PC-3 (cell line): Measurements from ENCODE around the gene FAM209B. TPM values are rescaled to one million over a fixed set of nuclear protein-coding genes. Genes with fewer than 3 reads are reported as not detected.

Experiments used
- ATAC-seq: fragments of 200-7000 bp; cut with Tn5 transposase; 2 replicates; pipeline ENCODE4 v1.9.1; 2020; ENCODE audit warnings: mild to moderate bottlenecking, moderate library complexity
- BruUV-seq: library from RNA; stranded (reverse); fragments of 400-500 nt; replicated peaks from 2 replicates; lab custom pipeline; 2021; lab: Mats Ljungman, UMichigan
- CTCF ChIA-PET: fragments of 300-600 bp; sonication (Branson Sonifier 250); formaldehyde crosslinking; loops from one replicate; lab custom pipeline; 2022; ENCODE audit warnings: antibody characterized with exemption; lab: Charles Lee
- POLR2A ChIA-PET: fragments of 300-600 bp; sonication (Branson Sonifier 250); formaldehyde crosslinking; loops from one replicate; lab custom pipeline; 2022; ENCODE audit warnings: antibody characterized with exemption; ENCODE audit not compliant: unreplicated experiment; lab: Charles Lee
- DNase-seq: peaks from one replicate; pipeline ENCODE4 v3.0.0-alpha.2; 2015
- H2AFZ ChIP-seq: fragments of 300-600 bp; sonication (generic); 2 replicates; pipeline ENCODE4 v1.6.0; 2016; ENCODE audit warnings: antibody characterized with exemption, low read length
- H3F3A ChIP-seq: fragments of 300-600 bp; sonication (generic); one replicate; pipeline ENCODE4 v1.6.0; 2017; ENCODE audit warnings: antibody characterized with exemption, low read length, control low read depth, mild to moderate bottlenecking; ENCODE audit not compliant: unreplicated experiment
- H3K27ac ChIP-seq: fragments of 300-600 bp; sonication (generic); 2 replicates; pipeline ENCODE4 v1.5.1; 2016; ENCODE audit warnings: mild to moderate bottlenecking, low read length
- H3K27me3 ChIP-seq: fragments of 300-600 bp; sonication (generic); 2 replicates; pipeline ENCODE4 v1.6.1; 2016; ENCODE audit warnings: low read length, mixed read lengths
- H3K36me3 ChIP-seq: fragments of 300-600 bp; sonication (generic); 2 replicates; pipeline ENCODE4 v1.6.1; 2016; ENCODE audit warnings: low read depth, mixed run types, low read length, mixed read lengths
- H3K4me1 ChIP-seq: fragments of 300-600 bp; sonication (generic); 2 replicates; pipeline ENCODE4 v1.5.1; 2016; ENCODE audit warnings: low read length; ENCODE audit not compliant: insufficient read depth
- H3K4me2 ChIP-seq: fragments of 300-600 bp; sonication (generic); 2 replicates; pipeline ENCODE4 v1.6.0; 2016; ENCODE audit warnings: low read length
- H3K4me3 ChIP-seq: fragments of 300-600 bp; sonication (generic); 2 replicates; pipeline ENCODE4 v1.5.1; 2016; ENCODE audit warnings: mild to moderate bottlenecking, low read length, mixed read lengths
- H3K79me2 ChIP-seq: fragments of 300-600 bp; sonication (generic); 2 replicates; pipeline ENCODE4 v1.6.1; 2017; ENCODE audit warnings: low read length, mixed read lengths
- H3K9ac ChIP-seq: fragments of 300-600 bp; sonication (generic); 2 replicates; pipeline ENCODE4 v1.6.0; 2016; ENCODE audit warnings: mild to moderate bottlenecking, low read length
- H3K9me2 ChIP-seq: fragments of 300-600 bp; sonication (generic); replicated peaks from 2 replicates; pipeline ENCODE4 v1.6.1; 2016; ENCODE audit warnings: mixed run types, low read length, mixed read lengths
- H3K9me3 ChIP-seq: fragments of 300-600 bp; sonication (generic); 2 replicates; pipeline ENCODE4 v1.6.1; 2016; ENCODE audit warnings: low read length, mixed read lengths
- H4K20me1 ChIP-seq: fragments of 300-600 bp; sonication (generic); 2 replicates; pipeline ENCODE4 v1.6.1; 2016; ENCODE audit warnings: low read length, mixed read lengths
- CTCF ChIP-seq: fragments of 300-600 bp; sonication (generic); conservative IDR thresholded peaks from 2 replicates; pipeline ENCODE4 v1.5.1; 2017; ENCODE audit warnings: antibody characterized with exemption, low read depth, mild to moderate bottlenecking, low read length
- EZH2 ChIP-seq: fragments of 300-600 bp; sonication (generic); IDR thresholded peaks from one replicate; pipeline ENCODE4 v1.6.1; 2017; ENCODE audit warnings: antibody characterized with exemption, mild to moderate bottlenecking, low read length; ENCODE audit not compliant: unreplicated experiment
- EZH2phosphoT487 ChIP-seq: fragments of 300-600 bp; sonication (generic); IDR thresholded peaks from 2 replicates; pipeline ENCODE4 v1.6.1; 2018; ENCODE audit warnings: mild to moderate bottlenecking, antibody characterized with exemption, low read length, borderline replicate concordance
- intact Hi-C: fragments of 100-400 bp; cut with micrococcal nuclease; formaldehyde crosslinking; loops from 2 replicates; pipeline ENCODE4 v1.9.0; 2023
- total RNA-seq: library from RNA; depleted of rRNA; stranded (reverse); fragments of >200 nt; gene quantifications from 2 replicates; pipeline ENCODE4 v1.2.3, GENCODE V29; 2014

The FAM209B gene
- total RNA-seq, 1 experiment from 2014 or later = 0.58 TPM

- Histone ChIP-seq H3K9ac (no peak overlapping the region), H3K4me3 (no peak overlapping the region), H4K20me1 (no peaks in the 10 kb centered on the region), H3F3A (no peaks in the 10 kb centered on the region), H3K9me2 (no peaks in the 10 kb centered on the region), H3K4me2 (no peak overlapping the region), H3K27me3 (no peaks in the 10 kb centered on the region), H3K4me1 (peaks cover 9% of the 10 kb centered on the region), H3K79me2 (no peaks in the 10 kb centered on the region), H3K9me3 (no peaks in the 10 kb centered on the region), H3K27ac (no peak overlapping the region), H3K36me3 (no peaks in the 10 kb centered on the region), H2AFZ (no peak overlapping the region)
- ChIA-PET POLR2A (no interaction called here), CTCF (no interaction called here)
- DNase-seq (no peak), ATAC-seq (no peak)
- intact Hi-C loops = loop anchor here (5.0 kb wide), 1 partner anchor 374 kb away; no protein-coding TSS in a partner anchor
- no peak for TF ChIP-seq EZH2phosphoT487
- no peak for TF ChIP-seq CTCF
- TF ChIP-seq EZH2 = no peak
- BruUV-seq = no TSS peak
Measured at GRCh38 chr20:56575961-56576360, 42.9 kb downstream of the FAM209B start.

GRCh38 chr20:56579301-56579710 is 46.3 kb downstream of the FAM209B start:
- DNase-seq = no peak
- no peaks in the 10 kb centered on the region for H3K9me3 ChIP-seq
- no peaks in the 10 kb centered on the region for H3K79me2 ChIP-seq
- H3K9ac ChIP-seq = no peak overlapping the region
- intact Hi-C loops = loop anchor here (5.0 kb wide), 1 partner anchor 377 kb away; no protein-coding TSS in a partner anchor
- no peak overlapping the region for H3K4me2 ChIP-seq
- CTCF ChIA-PET = no interaction called here
- no peak overlapping the region for H3K27ac ChIP-seq
- no peaks in the 10 kb centered on the region for H4K20me1 ChIP-seq
- peak overlapping the region; percentile 57 for H2AFZ ChIP-seq
- POLR2A ChIA-PET = interaction anchor here (0.6 kb wide), 1 partner anchor 379 kb away, joined by 3 read pairs; no protein-coding TSS in a partner anchor
- no peak overlapping the region for H3K4me3 ChIP-seq
- no TSS peak for BruUV-seq
- no peak for ATAC-seq
- no peaks in the 10 kb centered on the region for H3K27me3 ChIP-seq
- H3K4me1 ChIP-seq = peaks cover 9% of the 10 kb centered on the region
- no peaks in the 10 kb centered on the region for H3K36me3 ChIP-seq
- no peaks in the 10 kb centered on the region for H3K9me2 ChIP-seq
- H3F3A ChIP-seq = no peaks in the 10 kb centered on the region
- TF ChIP-seq CTCF (no peak), EZH2 (no peak), EZH2phosphoT487 (no peak)

GRCh38 chr20:56580226-56580625 is 47.2 kb downstream of the FAM209B start:
- H2AFZ ChIP-seq = no peak overlapping the region
- no peaks in the 10 kb centered on the region for H3K9me2 ChIP-seq
- ChIA-PET CTCF (no interaction called here), POLR2A (no interaction called here)
- no peaks in the 10 kb centered on the region for H3F3A ChIP-seq
- DNase-seq (no peak), ATAC-seq (no peak)
- no peak for TF ChIP-seq EZH2phosphoT487
- no peak for TF ChIP-seq CTCF
- TF ChIP-seq EZH2 = no peak
- no peaks in the 10 kb centered on the region for H3K79me2 ChIP-seq
- intact Hi-C loops = no loop called here
- H3K36me3 ChIP-seq = no peaks in the 10 kb centered on the region
- no peak overlapping the region for H3K4me3 ChIP-seq
- no peak overlapping the region for H3K27ac ChIP-seq
- peaks cover under 1% of the 10 kb centered on the region; the same call in 1 of the 2 replicates for H3K4me1 ChIP-seq
- H3K4me2 ChIP-seq = no peak overlapping the region
- BruUV-seq = no TSS peak
- no peaks in the 10 kb centered on the region for H3K27me3 ChIP-seq
- no peaks in the 10 kb centered on the region for H4K20me1 ChIP-seq
- no peaks in the 10 kb centered on the region for H3K9me3 ChIP-seq
- no peak overlapping the region for H3K9ac ChIP-seq
